CD4-positive, alpha-beta T cell treated with Interleukin-15 for 1 hour (primary cell): ENCODE results near the gene HEG1.

ENCODE experiments used
- DNase-seq: peaks from one replicate; pipeline ENCODE4 v3.0.0-alpha.2; 2020

HEG1 gene

DNA sequence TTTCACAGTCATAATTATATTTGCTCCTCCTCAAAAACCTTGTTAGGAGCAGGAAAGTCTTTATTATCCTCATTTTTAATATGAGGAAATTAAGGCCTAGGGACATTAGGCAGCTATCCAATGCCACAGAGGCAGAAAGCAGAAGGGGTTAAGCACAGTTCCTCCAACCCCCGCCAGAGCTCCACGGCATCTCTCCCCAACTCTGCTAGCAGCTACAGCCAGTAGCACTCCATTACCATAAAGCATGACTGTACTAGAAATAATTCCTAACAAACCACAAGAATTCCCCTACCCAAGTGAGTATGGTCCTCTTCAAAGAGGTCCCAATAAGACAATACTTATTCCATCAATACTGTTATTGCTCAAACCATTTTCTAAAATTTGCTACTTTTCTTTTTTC lies 9.8 kb downstream of the HEG1 start:
- no peak for DNase-seq

DNA sequence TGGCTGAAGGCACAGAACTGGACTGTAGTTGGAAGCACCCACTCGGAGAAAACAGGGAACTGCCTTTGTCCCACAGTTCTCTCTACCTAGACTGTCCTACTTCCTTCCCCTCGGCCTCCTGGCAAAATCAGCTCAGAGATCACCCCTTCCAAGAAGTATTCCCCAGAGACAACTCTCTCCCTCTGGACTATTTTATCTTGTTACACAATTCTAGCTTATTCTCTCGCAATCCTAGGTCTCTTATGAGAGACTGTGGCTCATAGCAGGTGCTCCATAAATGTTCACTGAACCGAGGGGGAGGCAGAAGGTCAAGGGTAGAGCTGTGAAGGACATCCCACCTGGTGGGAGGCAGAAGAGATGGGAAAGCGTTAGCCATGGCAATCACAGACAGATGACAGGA lies 10.6 kb downstream of the HEG1 start:
- no peak for DNase-seq

GRCh38 chr3:125043599-125044151 lies 12.1 kb downstream of the HEG1 start:
- DNase-seq: no peak

DNA sequence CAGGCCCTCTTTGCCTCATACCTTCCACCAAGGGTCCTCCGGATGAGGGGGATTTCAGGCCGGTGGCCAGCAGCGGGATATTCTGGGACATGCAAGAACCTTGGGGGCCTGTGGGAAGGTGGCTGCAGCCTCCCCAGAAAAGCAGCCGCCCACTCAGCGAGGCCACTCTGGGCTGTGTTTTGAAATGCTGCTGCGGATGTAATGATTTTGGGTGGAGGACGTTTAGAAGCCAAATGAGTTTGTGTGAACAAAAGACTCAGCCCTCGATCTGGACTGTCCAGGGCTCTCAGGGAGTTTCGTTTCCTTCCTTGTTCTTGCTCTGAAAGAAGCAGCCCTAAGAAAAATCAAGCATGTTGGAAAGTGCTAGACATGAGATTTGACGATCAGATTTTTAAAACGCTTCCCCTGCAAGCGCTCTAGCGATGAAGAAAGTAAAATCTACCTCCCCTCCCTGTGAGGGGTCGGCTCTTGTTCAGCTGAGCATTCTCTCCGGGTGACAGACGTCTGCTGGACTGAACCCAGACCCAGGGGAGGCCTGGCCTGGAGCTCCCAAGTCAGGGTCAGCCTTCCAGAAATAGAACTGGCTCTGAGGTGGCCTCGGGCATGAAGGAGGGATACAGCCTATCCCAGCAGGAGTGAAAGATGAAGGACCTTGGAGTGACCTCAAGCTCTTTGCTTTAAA lies 12.9 kb downstream of the HEG1 start:
- no peak for DNase-seq

GRCh38 chr3:125039131-125040100 lies 16.4 kb downstream of the HEG1 start:
- DNase-seq: no peak

GRCh38 chr3:125037498-125038150 lies 18.2 kb downstream of the HEG1 start:
- DNase-seq: no peak

DNA sequence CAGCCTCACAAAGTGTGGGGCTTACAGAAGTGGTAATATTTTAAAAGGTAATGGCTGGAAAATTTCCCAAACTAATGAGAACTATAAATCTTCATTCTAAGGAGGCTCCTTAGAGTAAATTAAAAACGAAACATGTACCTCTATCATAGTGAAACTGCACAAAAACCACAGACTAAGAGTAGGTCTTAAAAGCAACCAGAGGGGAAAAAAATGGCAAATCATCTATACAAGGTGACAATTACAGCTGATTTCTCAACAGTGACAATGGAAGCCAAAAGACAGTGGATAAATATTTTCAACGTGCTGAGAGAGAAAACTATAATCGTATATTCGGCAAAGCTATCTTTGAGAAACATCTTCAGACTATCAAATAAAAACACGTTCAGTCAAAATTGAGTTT lies 20.6 kb downstream of the HEG1 start:
- DNase-seq: no peak

DNA sequence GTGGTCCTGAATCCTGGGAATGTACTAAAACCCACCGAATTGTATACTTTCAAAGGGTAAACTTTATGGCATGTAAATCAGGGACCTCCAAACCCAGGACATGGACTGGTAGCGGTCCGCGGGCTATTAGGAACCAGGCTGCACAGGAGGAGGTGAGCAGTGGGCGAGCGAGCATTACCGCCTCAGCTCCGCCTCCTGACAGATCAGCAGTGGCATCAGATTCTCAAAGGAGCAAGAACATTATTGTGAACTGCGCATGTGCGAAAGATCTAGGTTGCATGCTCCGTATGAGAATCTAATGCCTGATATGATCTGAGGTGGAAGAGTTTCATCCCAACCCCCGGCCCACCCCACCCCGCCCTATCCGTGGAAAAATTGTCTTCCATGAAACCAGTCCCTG lies 22.2 kb downstream of the HEG1 start:
- DNase-seq: no peak

GRCh38 chr3:125033135-125033534 lies 22.7 kb downstream of the HEG1 start:
- no peak for DNase-seq

- DNase-seq: no peak
Measured at GRCh38 chr3:125032683-125033082, 23.1 kb downstream of the HEG1 start.

DNA sequence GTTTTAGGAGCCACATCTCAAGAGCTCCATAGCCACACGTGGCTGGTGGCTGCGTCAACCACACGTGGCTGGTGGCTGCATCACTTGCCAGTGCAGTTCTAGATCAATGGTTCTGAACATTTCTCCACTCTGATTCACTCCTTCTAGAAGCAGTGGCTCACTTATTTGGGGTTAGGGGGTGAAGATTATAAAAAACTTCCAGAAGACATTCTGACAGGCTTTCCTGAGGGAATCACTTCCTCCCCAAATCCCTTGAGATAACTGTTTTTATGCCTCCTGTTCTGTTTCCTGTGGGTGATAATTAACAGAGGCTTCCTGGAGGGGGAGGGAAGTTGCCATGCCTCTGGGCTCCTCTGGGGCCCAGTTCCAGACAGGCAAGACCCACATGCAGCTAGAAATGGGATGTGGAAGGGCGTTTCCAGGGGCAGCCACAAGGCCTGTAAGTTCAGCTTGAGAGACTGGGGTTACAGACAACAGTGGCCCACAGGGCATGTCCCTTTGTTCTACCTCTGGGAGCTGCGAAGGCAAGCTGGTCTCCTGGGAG lies 23.6 kb downstream of the HEG1 start:
- DNase-seq: no peak

- no peak for DNase-seq
Measured at GRCh38 chr3:125031544-125031943, 24.3 kb downstream of the HEG1 start.

DNA sequence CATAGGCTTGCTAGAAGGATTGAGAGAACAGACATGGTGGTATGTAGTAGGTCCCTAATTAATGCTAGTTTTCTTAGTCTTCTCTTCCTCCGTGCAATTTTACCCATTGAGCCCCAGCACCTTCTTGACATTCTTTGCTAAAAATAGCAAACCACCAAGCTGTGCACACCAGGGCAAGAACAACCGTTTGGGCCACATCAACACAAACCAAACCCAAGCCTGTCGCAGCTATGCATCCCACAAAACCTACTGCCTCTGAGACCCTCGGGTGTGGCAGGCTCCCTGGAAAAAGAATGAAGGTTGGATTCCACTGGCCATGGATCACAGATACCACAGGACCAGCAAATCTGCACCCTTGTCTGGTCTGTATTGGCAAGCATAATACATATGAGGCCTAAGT lies 27.1 kb downstream of the HEG1 start:
- no peak for DNase-seq

GRCh38 chr3:125025642-125026041 lies 30.2 kb downstream of the HEG1 start:
- no peak for DNase-seq

GRCh38 chr3:125024817-125025216 lies 31.0 kb downstream of the HEG1 start:
- DNase-seq: no peak

DNA sequence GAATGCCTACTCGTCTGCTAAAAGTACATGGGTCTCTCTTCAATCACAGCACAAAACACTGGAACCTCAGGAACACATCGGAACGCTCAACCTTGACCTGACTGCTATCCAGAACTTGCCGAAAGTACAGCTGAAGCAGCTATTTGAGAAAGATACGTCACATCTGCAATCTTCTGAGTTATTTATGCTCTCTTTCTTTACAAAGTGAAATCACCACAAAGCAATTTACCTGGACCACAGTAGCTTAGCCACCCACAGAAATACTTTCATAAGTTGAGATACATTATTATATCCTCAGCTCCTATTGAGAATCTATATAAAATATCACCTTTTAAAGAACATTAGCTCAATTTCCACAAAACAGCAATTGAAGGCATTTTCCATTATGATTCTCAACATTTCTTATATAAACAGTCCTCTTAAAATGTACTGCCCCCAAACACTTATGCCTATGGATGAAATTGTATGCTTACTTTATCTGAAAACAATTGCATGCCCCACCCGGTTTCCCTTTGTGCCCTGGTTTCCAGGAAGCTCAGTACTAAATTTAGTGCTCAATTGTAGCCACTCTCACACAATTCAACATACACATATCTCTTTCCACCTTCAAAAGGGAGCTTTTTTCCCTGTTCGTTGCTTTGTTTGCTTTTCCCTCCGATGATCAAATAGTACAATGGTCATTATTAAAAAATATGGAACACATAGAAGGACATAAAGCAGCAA lies 31.8 kb downstream of the HEG1 start:
- no peak for DNase-seq

- DNase-seq: no peak
Measured at GRCh38 chr3:125022206-125022605, 33.6 kb downstream of the HEG1 start.

DNA sequence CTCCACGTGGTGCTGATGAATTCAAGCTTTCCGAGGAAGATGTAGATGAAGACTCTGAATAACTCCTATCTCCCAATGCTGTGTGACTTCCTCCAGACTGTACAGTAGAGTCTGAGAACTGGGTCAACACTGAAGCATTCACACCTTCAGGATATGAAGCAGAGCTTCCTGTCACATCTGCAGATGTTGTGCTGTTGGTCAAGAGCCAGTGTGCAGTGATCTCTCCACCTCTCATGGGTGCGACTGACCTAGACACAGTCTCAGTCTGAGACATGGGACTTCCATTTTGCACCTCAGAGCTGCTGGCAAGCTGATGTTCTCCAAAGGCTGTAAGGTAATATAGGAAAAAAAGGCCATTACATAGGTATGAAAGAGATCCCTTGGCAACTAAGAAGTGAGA lies 36.5 kb downstream of the HEG1 start:
- no peak for DNase-seq

- DNase-seq: no peak
Measured at GRCh38 chr3:125017406-125017805, 38.4 kb downstream of the HEG1 start.

DNA sequence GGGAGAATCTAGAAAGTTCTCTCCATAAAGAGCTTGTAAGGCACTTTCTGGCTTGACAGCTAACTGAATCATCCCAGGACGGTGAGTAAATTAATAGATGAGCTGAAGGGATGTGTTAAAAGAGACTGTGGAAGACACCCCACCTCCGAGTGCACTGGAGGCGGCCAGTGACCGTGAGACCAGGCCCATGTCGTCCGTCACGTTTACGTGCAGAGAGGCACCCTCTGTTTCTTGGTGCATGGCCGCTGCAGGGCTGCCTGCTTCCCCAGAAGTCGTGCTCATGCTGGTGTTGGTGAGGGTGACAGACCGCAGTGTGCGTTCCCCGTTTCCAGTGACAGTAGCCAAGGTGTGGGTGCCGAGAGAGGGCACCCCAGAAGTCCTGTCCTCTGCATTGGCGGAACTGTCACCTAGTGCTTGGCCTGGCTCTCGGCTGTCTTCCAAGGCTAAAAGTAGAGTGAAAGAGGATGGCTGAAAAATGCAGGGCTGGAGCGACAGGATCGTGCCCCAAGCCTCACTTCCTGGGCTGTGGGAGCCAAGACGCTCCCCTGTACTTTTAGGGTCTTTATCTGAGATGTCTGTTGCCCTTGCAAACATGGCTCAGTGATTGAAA lies 41.1 kb downstream of the HEG1 start:
- no peak for DNase-seq

- no peak for DNase-seq
Measured at GRCh38 chr3:125013095-125013494, 42.7 kb downstream of the HEG1 start.

GRCh38 chr3:125011941-125012340 lies 43.9 kb downstream of the HEG1 start:
- DNase-seq: no peak
